NCI-H446 treated with DMSO at 0.1 percent for 48 hours (cell line): ENCODE results near the gene PYY.
"Not testable (repeated sequence)": the region's sequence is repeated elsewhere in the genome, so short reads cannot be mapped to it uniquely, and the experiment has no call there.

Experiments used
- DNase-seq: peaks from one replicate; lab custom pipeline; 2025; lab: John Stamatoyannopoulos, UW

The PYY gene

DNA sequence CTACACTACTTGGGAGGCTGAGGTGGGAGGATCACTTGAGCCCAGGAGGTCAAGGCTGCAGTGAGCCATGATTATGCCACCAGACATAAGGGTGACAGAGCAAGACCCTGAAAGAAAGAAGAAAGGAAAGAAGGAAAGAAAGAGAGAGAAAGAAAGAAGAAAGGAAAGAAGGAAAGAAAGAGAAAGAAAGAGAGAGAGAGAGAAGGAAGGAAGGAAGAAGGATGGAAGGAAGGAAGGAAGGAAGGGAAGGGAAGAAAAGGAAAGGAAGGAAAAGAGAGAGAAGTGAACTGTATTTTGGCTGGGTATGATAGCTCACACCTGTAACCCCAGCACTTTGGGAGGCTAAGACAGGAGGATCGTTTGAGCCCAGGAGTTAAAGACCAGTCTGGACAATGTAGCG lies 24.3 kb upstream of the PYY start:
- DNase-seq: no peak

DNA sequence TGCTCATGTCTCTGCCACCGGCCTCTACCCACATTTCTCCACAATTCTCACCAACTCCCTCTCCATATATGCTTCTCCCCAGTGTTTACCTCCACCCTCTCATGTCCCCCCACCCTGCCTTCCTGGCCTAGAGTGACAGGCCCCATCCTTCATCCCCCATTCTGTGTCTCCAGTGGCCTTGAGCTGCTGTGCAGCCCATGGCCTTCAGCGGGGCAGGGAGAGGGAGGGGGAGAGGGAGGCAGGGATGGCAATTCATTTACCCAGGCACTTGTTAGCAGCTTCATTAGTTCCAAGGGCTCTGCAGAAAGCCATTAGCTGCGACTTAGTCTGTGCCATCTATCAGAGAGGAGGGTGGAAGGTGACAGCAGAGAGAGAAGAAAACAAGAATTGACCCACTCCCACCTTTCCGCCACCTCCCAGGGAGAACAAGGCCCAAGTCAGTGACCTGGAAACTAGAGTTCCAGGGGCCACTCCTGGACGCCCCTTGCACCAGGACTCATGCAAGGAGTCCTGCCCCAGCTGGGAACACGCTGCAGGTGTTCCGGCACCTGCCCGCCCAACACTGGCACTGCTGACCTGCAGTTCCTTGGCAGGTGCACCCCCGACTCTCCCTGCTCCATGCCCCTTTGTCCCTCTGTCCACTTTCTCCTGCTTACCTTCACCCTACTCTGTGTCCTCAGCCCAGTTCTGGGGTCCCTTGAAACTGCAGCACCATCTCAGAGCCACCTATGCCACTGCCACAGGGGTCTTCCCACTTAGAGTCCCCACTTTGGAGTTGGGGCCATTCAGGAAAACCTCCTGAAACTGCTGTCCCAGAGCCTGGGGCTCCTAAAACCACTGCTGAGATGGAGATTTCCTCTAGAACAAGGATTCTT lies 23.5 kb upstream of the PYY start:
- DNase-seq: no peak

DNA sequence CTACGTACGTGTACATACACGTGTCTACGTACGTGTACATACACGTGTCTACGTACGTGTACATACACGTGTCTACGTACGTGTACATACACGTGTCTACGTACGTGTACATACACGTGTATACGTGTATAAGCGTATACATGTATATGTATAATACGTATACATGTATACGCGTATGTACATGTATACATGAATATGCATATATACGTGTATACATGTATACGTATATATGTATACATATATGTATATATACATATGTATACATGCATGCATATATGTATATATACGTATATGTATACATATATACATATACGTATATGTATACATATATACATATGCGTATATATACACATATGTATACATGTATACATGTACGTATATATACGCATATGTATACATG lies 22.2 kb upstream of the PYY start:
- DNase-seq: no peak

DNA sequence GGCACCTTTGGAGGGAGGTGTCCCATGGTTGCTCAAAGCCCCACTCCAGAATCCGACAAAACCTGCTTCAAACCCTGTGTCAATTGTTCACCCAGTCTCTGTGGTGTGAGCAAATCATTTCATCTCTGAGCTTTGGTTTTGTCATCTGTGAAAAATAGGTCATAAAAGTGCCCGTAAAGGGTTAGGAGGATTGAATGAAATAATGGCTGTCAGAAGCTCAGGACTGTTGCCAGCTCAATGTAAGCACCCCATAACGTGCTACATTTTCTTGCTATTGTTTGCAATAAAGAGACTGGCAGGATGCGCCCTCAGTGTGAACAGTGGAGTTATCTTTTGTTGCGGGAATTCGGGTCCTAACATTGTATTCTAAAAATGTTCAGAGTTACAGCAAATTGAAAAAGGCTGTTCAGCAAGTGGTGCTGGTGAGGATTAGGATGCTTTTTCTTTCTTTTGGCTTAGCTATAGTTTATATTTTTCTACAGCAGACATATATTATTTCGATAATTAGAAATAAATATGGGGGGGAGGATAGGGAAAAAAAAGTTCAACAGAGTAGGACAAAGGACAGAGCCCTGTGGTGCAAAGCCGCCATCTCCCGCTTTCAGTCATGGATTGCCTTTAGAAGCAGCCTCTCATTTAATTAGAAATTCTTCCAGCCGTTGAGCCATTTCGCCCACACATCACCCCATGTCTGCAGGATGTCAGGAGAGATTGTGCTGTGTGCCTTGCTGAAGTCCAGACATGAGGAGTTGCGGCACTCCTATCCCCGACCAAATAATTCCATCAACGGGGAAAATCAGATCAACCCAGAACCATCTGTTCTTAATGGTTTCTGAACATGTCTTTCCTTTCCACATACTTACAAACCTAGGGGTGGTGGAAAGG lies 20.9 kb upstream of the PYY start:
- DNase-seq: no peak

DNA sequence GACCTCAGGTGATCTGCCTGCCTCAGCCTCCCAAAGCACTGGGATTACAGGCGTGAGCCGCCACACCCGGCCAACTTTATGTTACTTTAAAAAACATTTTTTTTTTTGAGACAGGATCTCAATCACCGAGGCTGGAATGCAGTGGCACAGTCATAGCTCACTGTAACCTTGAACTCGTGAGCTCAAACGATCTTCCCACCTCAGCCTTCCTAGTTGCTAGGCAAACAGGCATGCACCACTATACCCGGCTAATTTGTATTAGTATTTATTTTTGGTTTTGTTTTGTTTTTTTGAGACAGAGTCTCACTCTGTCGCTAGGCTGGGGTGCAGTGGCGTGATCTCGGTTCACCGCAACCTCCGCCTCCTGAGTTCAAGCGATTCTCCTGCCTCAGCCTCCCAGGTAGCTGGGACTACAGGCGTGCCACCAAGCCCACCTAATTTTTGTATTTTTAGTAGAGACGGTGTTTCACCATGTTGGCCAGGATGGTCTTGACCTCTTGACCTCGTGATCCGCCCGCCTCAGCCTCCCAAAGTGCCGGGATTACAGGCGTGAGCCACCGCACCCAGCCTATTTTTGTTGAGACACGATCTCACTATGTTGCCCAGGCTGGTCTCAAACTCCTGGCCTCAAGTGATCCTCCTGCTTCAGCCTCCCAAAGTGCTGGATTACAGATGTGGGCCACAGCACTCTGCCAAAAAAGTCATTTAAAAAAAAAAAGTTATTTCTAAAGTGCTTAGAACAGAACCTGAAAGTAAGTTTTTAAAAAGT lies 18.9 kb upstream of the PYY start:
- not testable (repeated sequence) for DNase-seq

DNA sequence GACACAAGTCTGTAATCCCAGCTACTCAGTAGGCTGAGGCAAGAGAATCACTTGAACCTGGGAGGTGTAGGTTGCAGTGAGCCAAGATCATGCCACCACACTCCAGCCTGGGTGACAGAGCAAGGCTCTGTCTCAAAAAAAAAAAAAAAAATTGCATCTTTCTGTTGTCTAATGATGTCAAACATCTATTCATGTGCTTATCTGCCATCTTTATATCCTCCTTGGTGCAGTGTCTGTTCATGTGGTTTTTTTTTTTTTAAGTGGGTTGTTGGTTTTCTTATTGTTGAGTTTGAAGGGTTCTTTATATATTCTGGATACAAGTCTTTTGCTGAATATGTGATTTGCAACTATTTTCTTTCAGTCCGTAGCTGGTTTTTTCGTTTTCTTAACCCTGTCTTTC lies 17.7 kb upstream of the PYY start:
- DNase-seq: not testable (repeated sequence)

DNA sequence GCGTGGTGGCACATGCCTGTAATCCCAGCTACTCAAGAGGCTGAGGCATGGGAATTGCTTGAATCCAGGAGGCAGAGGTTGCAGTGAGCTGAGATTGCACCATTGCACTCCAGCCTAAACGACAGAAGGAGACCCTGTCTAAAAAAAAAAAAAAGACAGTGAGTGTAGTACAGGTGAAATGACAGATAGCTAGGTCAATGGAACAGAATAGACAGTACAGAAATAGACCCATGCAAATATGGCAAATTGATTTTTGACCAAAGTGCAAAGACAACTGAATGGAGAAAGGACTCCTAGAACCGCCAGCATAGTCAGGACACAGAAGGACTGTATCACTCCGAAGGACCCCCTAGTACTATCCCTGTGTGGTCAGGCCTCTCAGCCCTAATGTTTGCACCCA lies 16.6 kb upstream of the PYY start:
- DNase-seq: no peak

DNA sequence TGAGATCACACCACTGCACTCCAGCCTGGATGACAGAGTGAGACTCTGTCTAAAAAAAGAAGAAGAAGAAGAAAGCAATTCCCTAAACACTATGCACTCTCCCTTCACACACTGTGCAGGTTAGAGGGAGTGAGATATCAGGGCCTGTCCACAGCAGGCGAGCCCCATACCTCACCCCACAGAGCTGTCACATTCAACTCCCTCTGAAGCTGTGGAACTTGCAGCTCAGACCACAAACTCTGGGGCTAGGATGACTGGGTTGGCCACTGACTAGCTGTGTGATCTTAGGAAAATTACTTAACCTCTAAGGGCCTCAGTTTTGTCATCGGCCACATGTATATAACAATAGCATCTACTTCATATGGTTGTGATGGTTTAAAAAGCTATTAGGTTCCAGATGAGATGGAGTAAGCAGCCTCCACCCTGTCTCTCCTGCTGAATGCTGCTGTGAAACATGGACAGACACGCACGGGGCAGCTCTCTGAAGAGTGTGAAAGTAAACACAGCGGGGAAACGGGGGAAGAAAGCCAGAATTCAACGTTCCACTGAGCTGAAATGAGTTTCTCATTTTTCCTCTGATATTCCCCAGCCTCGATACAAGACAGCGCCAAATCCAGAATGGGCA lies 13.6 kb upstream of the PYY start:
- DNase-seq: no peak

DNA sequence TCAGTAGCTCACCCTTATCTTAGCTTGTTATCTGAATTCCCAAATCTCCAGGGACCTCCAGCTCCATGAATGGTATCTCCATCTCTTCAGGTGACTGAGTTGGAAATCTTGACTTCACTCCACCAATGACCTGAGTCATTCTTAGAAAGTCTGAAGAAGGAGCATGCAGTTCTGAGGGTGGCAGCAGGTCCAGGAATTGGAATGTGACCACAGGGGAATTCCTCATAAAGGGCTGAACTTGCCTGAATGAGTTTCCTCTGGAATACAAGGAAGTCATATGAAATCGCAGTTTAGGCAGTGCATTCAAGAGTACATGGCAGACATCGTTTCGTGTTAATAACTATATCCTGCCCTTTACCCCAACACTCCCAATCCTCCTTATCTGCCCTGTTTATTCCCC lies 12.5 kb upstream of the PYY start:
- DNase-seq: no peak

DNA sequence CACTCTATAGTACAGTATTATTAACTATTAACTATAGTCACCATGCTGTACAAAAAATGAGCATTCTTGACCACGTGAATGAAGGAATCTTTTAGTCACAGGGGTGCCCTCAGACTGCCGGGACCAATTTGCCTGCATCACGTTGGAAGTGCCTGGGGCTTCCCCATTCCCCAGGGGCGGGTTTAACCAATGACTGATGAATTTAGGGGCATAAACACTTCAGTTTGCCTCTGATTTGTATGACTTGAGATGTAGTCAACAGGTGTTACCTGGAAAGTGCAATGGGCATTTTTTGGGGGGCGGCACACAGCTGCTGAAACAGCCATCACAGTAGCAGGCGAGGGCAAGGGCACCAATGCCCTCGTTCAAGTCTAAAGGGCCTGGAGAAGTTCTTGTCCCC lies 8.7 kb upstream of the PYY start:
- DNase-seq: no peak

DNA sequence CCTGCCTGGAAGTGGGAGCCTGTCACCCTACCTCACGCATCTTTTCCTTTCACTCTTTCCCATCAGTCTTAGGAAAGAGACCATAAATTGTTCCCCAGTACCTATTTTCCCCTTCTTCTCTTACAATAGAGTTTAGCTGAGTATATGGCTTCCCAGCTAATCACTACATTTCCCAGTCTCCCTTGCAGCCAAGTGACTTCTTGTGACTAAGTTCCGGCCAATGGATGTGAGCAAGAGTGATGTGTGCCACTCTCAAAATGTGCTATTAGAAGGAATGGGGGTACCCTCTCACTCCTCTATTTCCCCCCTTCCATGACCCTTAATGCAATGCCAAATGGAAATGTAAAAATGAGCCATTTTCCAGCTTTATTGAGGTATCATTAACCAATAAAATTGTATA lies 8.2 kb upstream of the PYY start:
- no peak for DNase-seq

DNA sequence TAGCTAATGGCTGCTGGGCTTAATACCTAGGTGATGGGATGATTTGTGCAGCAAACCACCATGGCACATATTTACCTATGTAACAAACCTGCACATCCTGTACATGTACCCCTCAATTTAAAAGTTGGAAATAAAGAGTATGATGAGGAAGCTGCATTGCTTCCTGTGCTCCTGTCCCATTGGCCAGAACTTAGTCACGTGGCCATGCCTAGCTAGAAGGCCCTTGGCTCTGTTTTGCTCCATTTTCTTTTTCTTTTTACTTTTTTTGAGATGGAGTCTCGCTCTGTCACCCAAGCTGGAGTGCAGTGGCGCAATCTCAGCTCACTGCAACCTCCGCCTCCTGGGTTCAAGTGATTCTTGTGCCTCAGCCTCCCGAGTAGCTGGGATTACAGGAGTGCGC lies 7.6 kb upstream of the PYY start:
- DNase-seq: not testable (repeated sequence)

DNA sequence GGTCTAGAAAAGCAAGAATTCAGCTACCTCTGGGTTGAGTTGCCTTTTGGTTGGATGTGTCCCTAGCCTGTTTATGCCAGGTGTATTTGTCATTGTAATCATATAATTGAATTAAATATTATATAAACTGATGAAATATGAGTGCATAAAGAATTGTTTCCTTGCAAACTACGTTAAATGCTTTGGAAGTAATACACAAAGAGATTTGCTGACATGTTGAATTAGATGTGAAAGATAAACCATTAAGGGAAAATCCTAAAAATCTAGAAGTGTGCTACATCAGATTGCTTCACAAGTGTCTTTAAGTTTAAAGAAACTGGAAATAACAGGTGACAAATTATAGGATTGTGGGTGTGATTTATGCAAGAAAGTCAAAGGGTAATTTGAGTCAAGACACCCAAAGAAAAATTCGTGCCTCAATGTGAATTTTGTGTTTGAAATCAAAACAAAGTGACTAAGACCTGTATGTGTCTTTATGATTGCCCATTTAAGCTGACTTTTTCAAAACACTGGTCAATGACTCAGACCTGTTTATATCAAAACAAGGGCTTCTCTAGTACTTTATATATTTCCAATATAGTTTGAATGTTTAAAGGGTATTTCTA lies 5.1 kb upstream of the PYY start:
- DNase-seq: no peak

DNA sequence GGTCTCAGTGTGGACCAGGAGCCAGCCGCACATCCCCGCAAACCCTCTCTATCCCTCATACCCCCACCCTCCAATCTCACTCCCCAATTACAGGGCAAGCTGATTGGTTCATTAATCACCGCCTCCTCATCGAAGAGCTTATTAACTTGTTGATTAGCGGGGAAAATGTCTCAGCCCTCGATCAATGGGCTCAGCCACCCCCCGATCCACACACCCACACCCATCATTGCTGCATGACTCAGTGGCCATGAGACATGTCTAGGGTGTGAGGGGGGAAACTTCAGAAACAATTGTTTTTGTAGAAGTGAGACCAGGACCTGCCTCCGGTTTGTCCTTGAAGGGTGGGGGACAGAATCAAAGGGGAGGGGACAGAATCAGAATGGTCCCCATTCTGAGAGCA lies 2.5 kb upstream of the PYY start:
- no peak for DNase-seq

DNA sequence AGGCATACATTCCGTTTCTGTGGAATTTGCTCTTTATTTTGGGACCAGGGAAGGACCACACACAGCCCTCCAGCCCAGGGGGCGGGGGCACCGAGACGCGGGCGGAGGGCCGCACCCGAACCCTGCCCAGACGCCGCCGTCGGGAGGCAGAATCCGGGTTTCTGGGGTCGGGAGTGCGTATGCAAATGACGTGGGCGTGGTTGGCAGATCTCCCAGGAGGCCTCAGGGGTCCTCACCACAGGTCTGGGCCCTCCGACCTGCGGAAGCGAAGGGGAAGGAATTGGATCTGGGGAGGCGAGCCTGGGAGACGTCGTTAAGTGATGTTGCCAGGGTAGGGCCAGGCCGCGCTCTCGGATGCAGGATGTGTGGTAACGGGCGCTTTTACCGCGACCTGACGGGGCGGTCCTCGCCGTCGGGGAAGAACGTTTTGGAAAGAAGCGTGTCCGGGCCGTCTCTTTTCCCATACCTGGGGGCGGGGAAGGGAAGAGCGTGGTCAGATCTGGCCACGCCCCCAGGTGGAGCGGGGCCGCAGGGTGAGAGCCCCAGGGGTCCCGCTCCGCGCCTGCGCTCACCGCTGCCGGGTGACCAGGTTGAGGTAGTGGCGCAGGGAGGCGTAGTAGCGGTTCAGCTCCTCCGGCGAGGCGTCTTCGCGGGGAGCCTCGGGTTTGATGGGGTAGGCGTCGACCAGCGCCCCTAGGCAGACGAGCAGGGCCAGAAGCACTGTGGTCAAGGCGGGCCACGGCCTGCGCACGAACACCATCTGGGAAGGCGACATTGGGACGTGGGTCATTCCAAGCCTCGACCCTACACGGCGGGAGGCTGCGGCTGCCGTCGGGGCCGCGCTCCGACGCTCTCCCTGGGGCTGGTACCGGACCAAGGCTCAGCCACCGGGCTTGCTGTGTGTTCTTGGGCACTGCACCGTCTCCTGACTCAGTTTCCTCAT lies 745 bp downstream of the PYY start:
- no peak for DNase-seq

DNA sequence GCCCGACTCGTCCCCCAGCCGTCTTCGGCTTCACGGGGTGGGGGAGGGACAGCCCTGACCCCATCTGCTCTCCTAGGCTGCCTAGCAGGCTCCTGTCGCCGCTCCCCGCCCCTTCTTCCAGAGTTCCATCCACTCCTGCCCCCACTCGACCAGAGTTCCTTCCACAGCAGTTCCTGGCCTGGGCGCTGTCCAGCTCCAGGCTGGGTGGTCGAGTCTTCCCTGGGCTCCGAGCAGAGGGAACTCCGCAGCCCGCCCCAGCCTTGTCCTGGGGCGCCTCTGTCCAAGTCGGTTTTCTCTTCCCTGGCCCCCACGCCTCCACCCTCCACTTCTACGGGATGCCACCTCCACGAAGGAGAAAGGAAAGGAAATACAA lies 1.4 kb downstream of the PYY start:
- no peak for DNase-seq

DNA sequence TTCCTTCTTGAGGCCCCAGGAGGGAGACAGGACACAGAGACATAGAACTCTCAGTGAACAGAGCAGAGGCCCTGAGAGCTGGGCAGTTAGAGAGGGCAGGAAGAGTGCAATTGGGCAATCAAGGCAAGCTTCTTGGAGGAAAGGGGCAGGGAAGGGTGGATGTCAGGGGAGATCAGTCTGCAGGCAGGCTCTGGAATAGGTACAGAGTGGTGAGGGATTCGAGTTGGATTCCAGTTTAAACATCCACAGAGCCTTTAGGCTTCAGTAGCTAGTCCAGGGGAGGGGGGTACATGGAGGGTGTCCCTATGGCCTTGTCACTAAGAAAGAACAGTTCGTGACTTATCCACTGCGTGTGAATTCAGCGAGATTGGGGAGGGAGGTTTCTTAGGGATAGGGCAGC lies 2.0 kb downstream of the PYY start:
- DNase-seq: no peak

DNA sequence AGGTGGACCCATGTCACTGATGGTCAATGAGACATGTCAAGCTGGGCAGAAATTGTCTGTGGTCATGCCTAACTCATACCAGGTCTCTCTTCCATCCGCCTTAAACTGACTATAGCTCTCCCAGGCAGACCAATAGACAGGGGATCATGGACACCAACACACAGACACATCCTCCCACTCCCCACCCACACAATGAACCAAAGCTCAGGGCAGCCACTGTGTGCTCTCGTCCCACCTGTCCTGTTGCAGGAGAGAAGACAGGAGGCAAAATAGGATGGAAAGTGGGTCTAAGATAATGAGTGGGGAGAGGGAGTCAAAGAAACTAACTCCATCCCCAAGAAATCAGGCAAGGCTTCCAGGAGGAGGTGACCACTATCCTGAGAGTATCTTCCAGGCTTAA lies 3.2 kb downstream of the PYY start:
- no peak for DNase-seq

DNA sequence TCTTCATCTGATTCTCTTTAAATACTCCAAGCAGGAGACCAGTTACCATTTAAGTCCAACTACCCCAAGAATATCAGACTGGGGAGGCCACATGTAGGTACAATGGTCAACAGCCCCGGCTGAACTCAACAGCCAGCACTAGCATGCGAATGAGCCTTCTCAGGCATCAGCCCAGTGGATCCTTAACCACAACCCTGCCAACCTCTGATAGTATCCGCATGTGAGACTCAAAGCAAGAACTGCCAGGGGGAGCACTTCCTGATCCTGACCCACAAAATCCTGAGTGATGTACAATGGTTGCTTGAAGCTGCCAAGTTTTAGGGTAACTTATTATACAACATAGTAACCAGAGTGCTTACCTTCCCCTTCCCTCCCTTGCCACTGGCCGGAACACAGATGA lies 4.0 kb downstream of the PYY start:
- DNase-seq: no peak

DNA sequence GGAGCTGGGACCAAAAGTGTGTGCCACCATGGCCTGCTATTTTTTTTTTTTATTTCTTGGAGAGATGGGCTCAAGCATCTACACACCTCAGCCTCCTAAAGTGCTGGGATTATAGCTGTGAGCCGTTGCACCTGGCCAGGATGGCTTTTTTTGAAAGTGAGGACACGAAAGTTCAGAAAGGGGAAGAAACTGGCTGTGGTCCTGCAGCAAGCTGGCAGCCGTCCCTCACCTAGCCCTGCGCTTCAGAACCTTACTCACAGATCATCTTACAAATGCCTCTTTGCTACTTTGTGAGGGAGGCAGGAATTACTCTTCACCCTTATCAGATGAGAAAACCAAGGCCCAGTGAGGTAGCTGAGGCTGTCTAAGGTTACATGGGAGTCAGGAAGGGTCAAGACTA lies 7.0 kb downstream of the PYY start:
- DNase-seq: no peak
